WTC11 (cell line): ENCODE measurements around the gene FNDC3B. TPM values are rescaled to one million over a fixed set of nuclear protein-coding genes. Genes with fewer than 3 reads are reported as not detected.

ENCODE experiments used
- ATAC-seq: fragments of 200-7000 bp; cut with Tn5 transposase; 2 replicates; pipeline ENCODE4 v1.10.0; 2021; ENCODE audit warnings: mild to moderate bottlenecking, moderate library complexity
- CTCF ChIA-PET: fragments of 300-600 bp; sonication (Branson Sonifier 250); formaldehyde crosslinking; loops from one replicate; lab custom pipeline; 2021; ENCODE audit warnings: antibody characterized with exemption; lab: Charles Lee
- POLR2A ChIA-PET: fragments of 350-600 bp; sonication (Branson Sonifier 250); formaldehyde crosslinking; loops from one replicate; lab custom pipeline; 2021; ENCODE audit warnings: antibody characterized with exemption; lab: Charles Lee
- DNase-seq: peaks from one replicate; pipeline ENCODE4 v3.0.0; 2021; ENCODE audit warnings: low spot score
- H3K27ac Mint-ChIP-seq: 2 replicates; pipeline ENCODE4 v1.8.0; 2021; ENCODE audit warnings: mixed read lengths
- H3K27me3 Mint-ChIP-seq: 2 replicates; pipeline ENCODE4 v1.8.0; 2021; ENCODE audit warnings: low read depth, mild to moderate bottlenecking, moderate library complexity, mixed read lengths
- H3K36me3 Mint-ChIP-seq: 2 replicates; pipeline ENCODE4 v1.8.0; 2021; ENCODE audit warnings: mixed read lengths
- H3K4me1 Mint-ChIP-seq: 2 replicates; pipeline ENCODE4 v1.8.0; 2022; ENCODE audit warnings: mixed read lengths
- H3K4me3 Mint-ChIP-seq: 2 replicates; pipeline ENCODE4 v1.8.0; 2021; ENCODE audit warnings: mild to moderate bottlenecking, moderate library complexity, mixed read lengths
- H3K9me3 Mint-ChIP-seq: 2 replicates; pipeline ENCODE4 v1.8.0; 2021; ENCODE audit warnings: mixed read lengths
- ARID4B ChIP-seq: sonication (generic); formaldehyde crosslinking; IDR thresholded peaks from 2 replicates; pipeline ENCODE4 v1.8.0; 2023; ENCODE audit warnings: missing genetic modification reagents, mild to moderate bottlenecking, borderline replicate concordance
- ATF3 ChIP-seq: sonication (generic); formaldehyde crosslinking; conservative IDR thresholded peaks from 2 replicates; pipeline ENCODE4 v1.8.1; 2022; ENCODE audit warnings: mild to moderate bottlenecking, missing genetic modification reagents
- CREB1 ChIP-seq: sonication (generic); formaldehyde crosslinking; IDR thresholded peaks from 2 replicates; pipeline ENCODE4 v1.8.0; 2023; ENCODE audit warnings: mild to moderate bottlenecking, missing genetic modification reagents
- E2F1 ChIP-seq: sonication (generic); formaldehyde crosslinking; IDR thresholded peaks from 2 replicates; pipeline ENCODE4 v1.8.0; 2022; ENCODE audit warnings: mild to moderate bottlenecking, missing genetic modification reagents
- E2F4 ChIP-seq: sonication (generic); formaldehyde crosslinking; IDR thresholded peaks from 2 replicates; pipeline ENCODE4 v1.8.1; 2022; ENCODE audit warnings: low read depth, mild to moderate bottlenecking, moderate library complexity, missing genetic modification reagents, borderline replicate concordance
- JAZF1 ChIP-seq: fragments of 250-450 bp; sonication (Bioruptor Pico); IDR thresholded peaks from 2 replicates; pipeline ENCODE4 v1.9.0; 2021; ENCODE audit warnings: moderate library complexity, mild to moderate bottlenecking, inconsistent platforms
- KAT7 ChIP-seq: sonication (generic); formaldehyde crosslinking; IDR thresholded peaks from 2 replicates; pipeline ENCODE4 v1.8.1; 2023; ENCODE audit warnings: missing genetic modification reagents, mild to moderate bottlenecking, borderline replicate concordance
- NR2C2 ChIP-seq: sonication (generic); formaldehyde crosslinking; IDR thresholded peaks from 2 replicates; pipeline ENCODE4 v1.8.0; 2022; ENCODE audit warnings: mild to moderate bottlenecking, missing genetic modification reagents
- PREB ChIP-seq: sonication (generic); formaldehyde crosslinking; IDR thresholded peaks from 2 replicates; pipeline ENCODE4 v1.8.1; 2022; ENCODE audit warnings: mild to moderate bottlenecking, missing genetic modification reagents, moderate library complexity, borderline replicate concordance
- RELA ChIP-seq: sonication (generic); formaldehyde crosslinking; IDR thresholded peaks from 2 replicates; pipeline ENCODE4 v1.8.1; 2022; ENCODE audit warnings: missing genetic modification reagents, mild to moderate bottlenecking, borderline replicate concordance
- ZNF138 ChIP-seq: sonication (generic); formaldehyde crosslinking; conservative IDR thresholded peaks from 2 replicates; pipeline ENCODE4 v1.8.1; 2022; ENCODE audit warnings: mild to moderate bottlenecking, moderate library complexity, missing genetic modification reagents
- ZNF263 ChIP-seq: sonication (generic); formaldehyde crosslinking; IDR thresholded peaks from 2 replicates; pipeline ENCODE4 v1.8.1; 2022; ENCODE audit warnings: low read depth, mild to moderate bottlenecking, moderate library complexity, missing genetic modification reagents
- ZNF416 ChIP-seq: fragments of 250-450 bp; sonication (Bioruptor Pico); IDR thresholded peaks from 2 replicates; pipeline ENCODE4 v1.9.0; 2021; ENCODE audit warnings: mild to moderate bottlenecking, inconsistent platforms
- ZNF512 ChIP-seq: sonication (generic); formaldehyde crosslinking; IDR thresholded peaks from 2 replicates; pipeline ENCODE4 v1.8.1; 2022; ENCODE audit warnings: missing genetic modification reagents, borderline replicate concordance
- total RNA-seq: library from RNA; stranded (reverse); gene quantifications from 3 replicates; pipeline ENCODE4 v1.2.3, GENCODE V29; 2021

Gene FNDC3B
- total RNA-seq, 1 experiment from 2014 or later: 42.8 TPM

GRCh38 chr3:172402892-172403643 lies 363.7 kb downstream of the FNDC3B start:
- ATAC-seq (no peak), DNase-seq (no peak)
- TF ChIP-seq JAZF1: no peak
- TF ChIP-seq ZNF263 (CRISPR knock-in tag): no peak
- peaks cover 11% of the 10 kb centered on the region for H3K9me3 Mint-ChIP-seq
- CTCF ChIA-PET: no interaction called here
- no peaks in the 10 kb centered on the region for H3K27me3 Mint-ChIP-seq
- H3K4me1 Mint-ChIP-seq: no peaks in the 10 kb centered on the region
- H3K36me3 Mint-ChIP-seq: peaks cover 17% of the 10 kb centered on the region
- no peak overlapping the region for H3K4me3 Mint-ChIP-seq
- POLR2A ChIA-PET: no interaction called here
- no peak overlapping the region for H3K27ac Mint-ChIP-seq

GRCh38 chr3:172404237-172404962 lies 365.0 kb downstream of the FNDC3B start:
- no peaks in the 10 kb centered on the region for H3K4me1 Mint-ChIP-seq
- ATAC-seq (no peak), DNase-seq (no peak)
- H3K36me3 Mint-ChIP-seq: peaks cover 17% of the 10 kb centered on the region
- TF ChIP-seq NR2C2: no peak
- TF ChIP-seq ZNF512 (CRISPR knock-in tag): no peak
- TF ChIP-seq CREB1 (CRISPR knock-in tag): no peak
- no peak for TF ChIP-seq JAZF1
- TF ChIP-seq E2F4 (CRISPR knock-in tag): no peak
- no peak for TF ChIP-seq ZNF263 (CRISPR knock-in tag)
- no peak for TF ChIP-seq ZNF416 (CRISPR knock-in tag)
- no peak for TF ChIP-seq E2F1 (CRISPR knock-in tag)
- no peak for TF ChIP-seq ZNF138 (CRISPR knock-in tag)
- TF ChIP-seq KAT7: no peak
- no peak overlapping the region for H3K4me3 Mint-ChIP-seq
- H3K27ac Mint-ChIP-seq: no peak overlapping the region
- CTCF ChIA-PET: no interaction called here
- POLR2A ChIA-PET: no interaction called here
- H3K9me3 Mint-ChIP-seq: peaks cover 11% of the 10 kb centered on the region
- no peaks in the 10 kb centered on the region for H3K27me3 Mint-ChIP-seq

- no peak for ATAC-seq
- TF ChIP-seq KAT7 (no peak), ATF3 (CRISPR knock-in tag) (no peak), RELA (CRISPR knock-in tag) (no peak), ZNF138 (CRISPR knock-in tag) (no peak), ARID4B (CRISPR knock-in tag) (no peak), PREB (CRISPR knock-in tag) (no peak)
- Mint-ChIP-seq H3K27me3 (no peaks in the 10 kb centered on the region), H3K4me3 (no peak overlapping the region), H3K36me3 (peaks cover 13% of the 10 kb centered on the region), H3K27ac (no peak overlapping the region), H3K4me1 (no peaks in the 10 kb centered on the region), H3K9me3 (peaks cover 11% of the 10 kb centered on the region)
- no peak for DNase-seq
- ChIA-PET POLR2A (no interaction called here), CTCF (no interaction called here)
Measured at GRCh38 chr3:172405914-172406313, 366.5 kb downstream of the FNDC3B start.
